ENCODE data around the gene RFX1.
"Not testable (repeated sequence)": the region's sequence is repeated elsewhere in the genome, so short reads cannot be mapped to it uniquely, and the experiment has no call there.

DNA sequence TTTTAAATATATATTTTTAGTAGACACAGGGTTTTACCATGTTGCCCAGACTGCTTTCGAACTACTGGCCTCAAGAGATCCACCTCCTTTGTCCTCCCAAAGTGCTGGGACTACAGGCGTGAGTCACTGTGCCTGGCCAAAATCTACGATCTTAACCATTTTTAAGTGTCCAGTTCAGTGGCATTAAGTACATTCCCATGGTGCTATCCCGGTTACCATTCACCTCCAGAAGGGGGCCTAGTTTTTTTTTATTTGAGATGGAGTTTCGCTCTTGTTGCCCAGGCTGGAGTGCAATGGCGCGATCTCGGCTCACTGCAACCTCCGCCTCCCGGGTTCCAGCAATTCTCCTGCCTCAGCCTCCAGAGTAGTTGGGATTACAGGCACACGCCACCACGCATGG, 29.0 kb upstream of the RFX1 start:
- TF ChIP-seq, protein P1, sequence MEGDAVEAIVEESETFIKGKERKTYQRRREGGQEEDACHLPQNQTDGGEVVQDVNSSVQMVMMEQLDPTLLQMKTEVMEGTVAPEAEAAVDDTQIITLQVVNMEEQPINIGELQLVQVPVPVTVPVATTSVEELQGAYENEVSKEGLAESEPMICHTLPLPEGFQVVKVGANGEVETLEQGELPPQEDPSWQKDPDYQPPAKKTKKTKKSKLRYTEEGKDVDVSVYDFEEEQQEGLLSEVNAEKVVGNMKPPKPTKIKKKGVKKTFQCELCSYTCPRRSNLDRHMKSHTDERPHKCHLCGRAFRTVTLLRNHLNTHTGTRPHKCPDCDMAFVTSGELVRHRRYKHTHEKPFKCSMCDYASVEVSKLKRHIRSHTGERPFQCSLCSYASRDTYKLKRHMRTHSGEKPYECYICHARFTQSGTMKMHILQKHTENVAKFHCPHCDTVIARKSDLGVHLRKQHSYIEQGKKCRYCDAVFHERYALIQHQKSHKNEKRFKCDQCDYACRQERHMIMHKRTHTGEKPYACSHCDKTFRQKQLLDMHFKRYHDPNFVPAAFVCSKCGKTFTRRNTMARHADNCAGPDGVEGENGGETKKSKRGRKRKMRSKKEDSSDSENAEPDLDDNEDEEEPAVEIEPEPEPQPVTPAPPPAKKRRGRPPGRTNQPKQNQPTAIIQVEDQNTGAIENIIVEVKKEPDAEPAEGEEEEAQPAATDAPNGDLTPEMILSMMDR (IDR thresholded peaks at IDR 0.05; ENCODE audit: low read depth, low read length, poor library complexity, severe bottlenecking), result not testable (repeated sequence)
- not testable (repeated sequence) for TF ChIP-seq EZH2phosphoT487 (IDR thresholded peaks at IDR 0.05; ENCODE audit: borderline replicate concordance, low read length)

Measured in DOHH2 (cell line).